HG03139 (cell line): ENCODE data around the gene PEAR1.

Experiments
- ATAC-seq: cut with Tn5 transposase; IDR thresholded peaks from one replicate; pipeline ENCODE4 v1.9.1; 2021; ENCODE audit not compliant: unreplicated experiment

Gene PEAR1

DNA sequence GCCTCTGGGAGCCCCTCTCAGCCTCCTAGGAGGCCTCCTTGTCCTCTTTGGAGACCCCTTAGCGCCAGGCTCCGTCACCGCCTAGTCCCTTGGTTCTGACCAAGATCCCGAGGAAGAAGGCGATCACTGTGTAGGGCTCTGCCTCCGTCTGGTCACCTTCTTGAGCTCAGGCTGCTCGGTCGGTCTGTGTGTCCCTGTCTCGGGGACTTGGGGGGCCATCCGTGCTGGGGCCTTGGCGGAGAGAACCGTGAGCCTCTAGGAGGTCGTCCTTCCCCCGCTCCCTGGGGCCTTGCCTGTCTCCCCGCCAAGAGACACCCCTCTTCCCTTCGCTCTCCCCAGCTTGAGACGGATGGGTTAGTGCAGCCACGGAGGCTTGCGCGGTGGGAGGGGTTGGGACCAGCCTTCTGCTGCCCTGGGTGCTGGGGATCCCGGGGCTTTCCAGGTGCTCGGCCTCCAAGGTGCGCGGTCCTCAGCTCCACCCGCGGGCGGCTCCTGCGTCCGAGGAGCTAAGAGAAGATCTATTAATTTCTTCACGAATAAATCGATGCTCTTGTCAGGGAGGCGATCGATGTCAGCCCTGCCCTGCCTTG is 33.9 kb upstream of the PEAR1 start:
- ATAC-seq, result no peak

DNA sequence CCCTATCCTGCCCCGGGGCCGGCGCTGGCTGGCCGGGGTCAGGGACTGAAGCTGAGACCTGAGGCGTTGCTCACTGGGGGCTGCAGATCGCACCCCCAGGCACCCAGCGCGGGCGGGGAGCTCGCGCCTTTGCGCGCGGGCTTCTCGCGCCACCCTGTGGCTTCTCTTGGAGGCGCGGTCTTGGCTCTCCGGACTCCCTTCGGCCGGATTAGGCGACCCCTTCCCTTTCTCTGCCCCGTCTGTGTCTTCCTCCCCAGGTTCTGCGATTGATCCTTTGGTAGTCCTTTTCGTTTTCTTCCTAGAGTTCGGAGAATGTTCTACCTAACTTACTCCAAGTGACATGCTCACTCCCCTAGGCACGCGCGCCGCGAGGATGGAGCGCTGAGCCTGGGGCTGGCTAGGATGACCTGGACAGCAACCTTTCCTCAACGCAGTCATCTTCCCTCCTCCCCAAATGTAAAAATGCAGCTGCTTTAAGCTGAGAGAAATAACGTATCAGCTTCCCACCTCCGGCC is 33.3 kb upstream of the PEAR1 start:
- no peak for ATAC-seq

DNA sequence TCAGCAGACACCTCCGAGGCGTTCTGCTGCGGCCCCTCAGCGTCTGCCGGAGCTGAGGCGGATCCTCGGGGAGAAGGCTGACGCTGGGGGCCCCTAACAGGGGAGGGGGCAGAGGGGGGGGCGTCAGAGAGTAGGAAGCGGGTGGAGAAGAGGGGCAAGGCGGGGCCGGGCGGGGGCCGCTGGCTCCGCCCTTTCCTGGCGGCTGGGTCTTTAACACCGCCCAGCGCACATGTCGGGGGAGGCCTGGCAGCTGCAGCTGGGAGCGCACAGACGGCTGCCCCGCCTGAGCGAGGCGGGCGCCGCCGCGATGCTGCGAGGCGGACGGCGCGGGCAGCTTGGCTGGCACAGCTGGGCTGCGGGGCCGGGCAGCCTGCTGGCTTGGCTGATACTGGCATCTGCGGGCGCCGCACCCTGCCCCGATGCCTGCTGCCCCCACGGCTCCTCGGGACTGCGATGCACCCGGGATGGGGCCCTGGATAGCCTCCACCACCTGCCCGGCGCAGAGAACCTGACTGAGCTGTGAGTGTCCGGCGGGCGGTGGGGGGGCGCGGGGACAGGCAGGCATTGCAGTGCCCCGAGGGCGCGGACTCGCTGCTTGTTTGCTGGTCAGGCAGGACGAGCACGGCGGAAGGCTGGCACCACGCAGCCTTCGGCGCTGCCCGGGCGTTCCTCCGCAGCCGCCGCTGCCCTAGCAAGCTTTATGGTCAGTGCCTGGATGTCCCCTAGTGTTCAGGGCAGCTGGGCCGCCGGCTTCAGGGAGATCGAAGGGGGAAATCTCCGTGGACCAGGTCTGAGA is 32.7 kb upstream of the PEAR1 start, which contains the start of gene NTRK1:
TSS of gene NTRK1 (plus strand) at position 238 of the 796 bp plus-strand sequence. CDS start at position 308, 70 bp downstream.
- no peak for ATAC-seq

DNA sequence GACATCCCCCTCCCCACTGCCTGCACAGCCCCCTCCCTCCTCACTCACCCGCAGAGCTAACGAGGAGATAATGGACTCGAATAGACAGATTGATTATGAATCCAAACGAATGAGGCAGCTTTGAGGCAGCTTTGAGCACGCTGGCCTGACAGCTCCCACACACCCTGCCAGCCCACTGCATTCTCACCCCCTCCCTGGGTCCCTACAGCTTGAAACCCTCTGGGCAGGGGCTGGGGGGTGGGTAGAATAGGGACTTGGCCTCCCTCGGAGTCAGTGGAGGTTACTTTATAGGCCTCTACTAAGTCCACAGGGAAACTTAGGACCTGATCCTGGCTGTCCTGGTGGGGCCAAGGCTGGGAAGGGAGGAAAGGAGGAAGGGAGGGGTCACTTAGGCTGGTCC is 30.9 kb upstream of the PEAR1 start:
- no peak for ATAC-seq

DNA sequence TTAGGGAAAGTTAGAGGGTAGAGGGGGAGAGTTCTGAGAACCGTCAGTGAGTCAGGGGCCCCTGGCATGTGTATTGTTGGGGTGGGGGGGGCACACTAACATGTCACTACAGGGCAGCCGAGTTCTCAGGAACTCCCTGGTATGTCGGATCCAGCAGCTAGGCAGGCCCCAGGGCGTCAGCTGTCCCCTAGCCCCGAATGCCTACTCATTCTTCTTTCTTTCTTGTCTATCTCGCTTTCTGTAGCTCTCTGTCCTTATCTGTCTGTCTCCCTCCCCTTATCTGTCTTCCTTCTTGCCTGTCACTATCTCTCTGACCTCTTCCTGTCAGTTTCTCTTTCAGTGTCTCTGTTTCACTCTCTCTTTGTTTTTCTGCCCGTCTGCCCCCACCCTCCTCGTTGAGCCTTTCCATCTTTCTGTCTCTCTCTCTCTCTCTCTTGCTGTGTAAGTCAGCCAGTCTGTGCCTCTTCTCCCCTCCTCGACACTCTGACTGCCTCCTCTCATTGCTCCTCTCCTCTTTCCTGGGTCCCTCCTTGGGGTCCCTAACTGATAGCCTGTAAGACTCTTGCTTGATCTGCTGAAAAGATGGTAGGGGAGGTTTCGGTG is 30.4 kb upstream of the PEAR1 start:
- no peak for ATAC-seq

DNA sequence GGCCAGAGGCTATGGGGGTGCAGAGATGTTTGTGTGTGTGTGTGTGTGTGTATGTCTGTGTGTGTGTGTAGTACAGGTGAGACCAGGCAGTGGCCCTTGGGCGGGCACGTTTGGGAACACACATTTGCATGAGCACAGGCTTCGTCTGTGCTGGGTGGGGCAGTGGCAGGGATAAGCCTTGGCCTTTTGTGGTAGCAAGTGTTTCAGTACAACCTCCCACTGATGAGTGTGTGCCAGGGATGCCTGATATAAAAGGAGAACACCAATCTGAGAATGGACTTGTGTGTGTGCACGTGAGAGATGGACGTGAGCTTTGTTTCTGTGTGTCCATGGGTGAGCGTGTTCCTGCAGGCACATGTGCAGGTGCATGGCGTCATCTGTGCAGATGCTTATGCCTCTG is 29.9 kb upstream of the PEAR1 start:
- no peak for ATAC-seq

DNA sequence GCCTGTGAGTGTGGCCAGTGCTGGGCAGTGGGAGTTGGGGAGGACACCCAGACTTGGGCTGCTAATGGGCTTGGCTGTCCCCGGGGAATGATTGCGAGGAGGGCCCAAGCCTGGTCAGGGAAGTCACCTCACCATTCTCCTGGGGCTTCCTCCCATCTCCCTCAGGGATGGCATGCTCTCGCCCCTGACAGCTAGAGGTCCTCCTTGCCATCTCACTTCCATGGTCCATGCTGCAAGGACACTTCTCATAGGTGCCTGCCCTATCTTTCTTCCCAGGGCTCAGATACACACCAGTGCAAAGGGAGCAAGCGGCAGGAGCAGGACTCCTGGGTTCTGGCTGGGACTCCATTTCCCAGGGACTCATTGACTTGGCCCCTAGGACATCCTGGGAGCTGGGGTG is 28.7 kb upstream of the PEAR1 start:
- ATAC-seq, result no peak

DNA sequence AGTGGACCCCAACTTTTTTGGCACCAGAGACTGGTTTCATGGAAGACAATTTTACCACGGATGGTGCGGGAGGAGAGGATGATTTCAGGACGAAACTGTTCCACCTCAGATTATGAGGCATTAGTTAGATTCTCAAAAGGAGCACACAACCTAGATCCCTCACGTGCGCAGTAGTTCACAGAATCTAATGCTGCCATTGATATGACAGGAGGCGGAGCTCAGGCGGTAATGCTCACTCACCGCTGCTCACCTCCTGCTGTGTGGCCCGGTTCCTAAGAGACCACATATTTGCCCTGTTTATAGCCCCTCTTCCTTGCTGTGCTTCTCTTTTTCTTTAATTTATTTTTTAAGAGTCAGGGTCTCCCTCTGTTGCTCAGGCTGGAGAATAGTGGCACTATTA is 28.3 kb upstream of the PEAR1 start:
- no peak for ATAC-seq

DNA sequence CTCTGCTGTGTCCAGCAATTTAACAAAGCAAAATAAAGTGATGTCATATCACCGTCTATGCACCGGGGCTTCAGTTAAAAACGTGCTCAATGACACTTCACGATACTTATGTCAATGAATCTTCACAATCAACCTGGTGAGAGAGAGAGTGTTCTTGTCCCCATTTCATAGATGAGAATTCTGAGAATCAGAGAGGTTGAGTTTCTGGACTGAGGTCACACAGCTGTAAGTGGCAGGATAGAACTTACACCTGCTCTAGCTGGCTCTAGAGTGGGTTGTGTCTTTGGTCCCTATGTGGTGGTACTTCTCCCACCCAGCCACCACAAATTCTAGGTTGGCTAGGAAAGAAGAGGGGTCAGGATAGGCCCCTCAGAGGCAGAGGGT is 27.7 kb upstream of the PEAR1 start:
- no peak for ATAC-seq

DNA sequence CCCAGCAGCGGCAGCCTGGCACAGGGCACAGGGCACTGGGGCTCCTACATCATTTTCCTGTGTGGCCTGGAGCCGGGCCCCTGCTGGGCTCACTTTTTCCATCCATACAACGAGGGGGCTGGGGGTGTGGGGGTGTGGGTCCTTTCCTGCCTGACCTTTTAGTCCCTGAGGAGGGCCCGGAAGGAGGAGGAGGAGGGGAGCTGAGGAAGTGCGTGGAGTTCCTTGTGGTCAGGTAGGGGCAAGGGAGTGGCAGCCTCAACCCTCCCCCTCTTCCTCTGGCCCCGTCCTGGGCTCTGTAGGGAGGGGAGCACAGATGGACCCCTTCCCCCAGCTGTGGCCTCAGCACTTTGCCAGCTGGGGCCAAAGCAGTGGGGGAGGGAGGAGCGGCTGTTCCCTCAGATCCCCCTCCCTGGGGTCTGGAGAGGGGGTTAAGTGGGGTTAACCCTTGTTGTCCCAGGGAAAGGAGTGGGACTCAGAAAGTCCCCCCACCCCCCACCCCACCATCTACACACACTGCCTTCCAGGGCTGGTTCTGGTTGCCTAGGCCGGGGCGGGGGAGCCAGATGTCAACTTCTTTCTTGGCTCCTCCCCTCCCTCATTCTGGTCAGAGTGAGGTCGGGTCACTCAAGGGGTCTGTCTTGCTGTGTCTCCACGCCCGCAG is 27.1 kb upstream of the PEAR1 start:
- ATAC-seq, result no peak

DNA sequence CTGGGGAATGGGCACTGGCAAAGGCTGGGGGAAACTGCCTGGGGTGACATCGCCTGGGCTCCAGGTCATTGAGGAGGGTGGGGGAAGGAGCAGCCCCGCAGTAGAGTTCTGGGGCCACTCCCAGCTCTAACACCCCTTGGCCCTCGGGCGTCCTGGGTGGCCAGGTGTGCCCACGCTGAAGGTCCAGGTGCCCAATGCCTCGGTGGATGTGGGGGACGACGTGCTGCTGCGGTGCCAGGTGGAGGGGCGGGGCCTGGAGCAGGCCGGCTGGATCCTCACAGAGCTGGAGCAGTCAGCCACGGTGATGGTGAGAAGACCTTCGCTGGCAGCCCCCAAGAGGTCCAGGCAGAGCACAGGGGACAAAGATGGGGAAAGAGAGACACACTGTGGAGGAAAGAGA is 25.2 kb upstream of the PEAR1 start:
- no peak for ATAC-seq

DNA sequence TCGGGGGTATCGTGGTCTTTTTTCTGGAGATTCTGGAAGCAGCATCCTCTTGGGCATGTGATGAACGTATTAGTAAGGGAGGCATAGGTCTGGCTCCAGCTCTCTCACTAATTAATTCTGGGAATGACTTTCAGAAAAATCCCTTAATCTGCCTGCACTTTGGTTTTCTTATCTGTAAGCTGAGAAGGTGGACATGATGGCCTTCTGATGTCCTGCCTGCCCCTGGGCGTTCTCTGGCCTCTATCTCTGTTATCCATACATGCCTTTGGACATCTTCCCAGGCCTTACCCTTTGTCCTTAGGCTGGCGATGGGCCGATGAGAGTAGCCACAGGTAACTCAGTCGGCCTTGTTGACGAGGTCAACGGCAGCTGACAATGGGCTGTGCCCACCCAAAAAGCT is 24.1 kb upstream of the PEAR1 start:
- ATAC-seq, result no peak

DNA sequence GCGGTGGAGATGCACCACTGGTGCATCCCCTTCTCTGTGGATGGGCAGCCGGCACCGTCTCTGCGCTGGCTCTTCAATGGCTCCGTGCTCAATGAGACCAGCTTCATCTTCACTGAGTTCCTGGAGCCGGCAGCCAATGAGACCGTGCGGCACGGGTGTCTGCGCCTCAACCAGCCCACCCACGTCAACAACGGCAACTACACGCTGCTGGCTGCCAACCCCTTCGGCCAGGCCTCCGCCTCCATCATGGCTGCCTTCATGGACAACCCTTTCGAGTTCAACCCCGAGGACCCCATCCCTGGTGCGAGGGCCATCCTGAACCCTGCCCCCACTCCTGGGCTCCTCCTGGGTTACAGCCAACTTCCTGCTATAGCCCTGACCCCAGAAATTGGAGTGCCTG is 19.9 kb upstream of the PEAR1 start:
- no peak for ATAC-seq

DNA sequence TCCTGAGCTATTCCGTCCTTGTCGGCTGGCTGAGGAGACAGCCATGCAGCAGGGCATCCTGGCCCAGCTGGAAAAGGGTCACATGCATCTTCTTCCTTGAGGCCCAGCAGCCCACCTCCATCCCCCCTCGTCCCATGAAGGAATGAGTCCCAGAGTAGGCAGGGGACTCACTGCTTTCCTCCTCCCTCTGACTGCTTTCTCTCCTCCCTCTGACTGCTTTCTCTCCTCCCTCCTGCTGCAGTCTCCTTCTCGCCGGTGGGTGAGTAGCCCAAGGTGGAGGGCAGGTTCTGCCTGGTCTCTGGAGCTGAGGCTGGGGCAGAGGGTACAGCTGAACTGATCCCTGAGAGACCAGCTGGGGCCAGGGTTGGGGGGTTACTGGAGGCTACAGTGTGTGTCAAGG is 19.4 kb upstream of the PEAR1 start:
- no peak for ATAC-seq

DNA sequence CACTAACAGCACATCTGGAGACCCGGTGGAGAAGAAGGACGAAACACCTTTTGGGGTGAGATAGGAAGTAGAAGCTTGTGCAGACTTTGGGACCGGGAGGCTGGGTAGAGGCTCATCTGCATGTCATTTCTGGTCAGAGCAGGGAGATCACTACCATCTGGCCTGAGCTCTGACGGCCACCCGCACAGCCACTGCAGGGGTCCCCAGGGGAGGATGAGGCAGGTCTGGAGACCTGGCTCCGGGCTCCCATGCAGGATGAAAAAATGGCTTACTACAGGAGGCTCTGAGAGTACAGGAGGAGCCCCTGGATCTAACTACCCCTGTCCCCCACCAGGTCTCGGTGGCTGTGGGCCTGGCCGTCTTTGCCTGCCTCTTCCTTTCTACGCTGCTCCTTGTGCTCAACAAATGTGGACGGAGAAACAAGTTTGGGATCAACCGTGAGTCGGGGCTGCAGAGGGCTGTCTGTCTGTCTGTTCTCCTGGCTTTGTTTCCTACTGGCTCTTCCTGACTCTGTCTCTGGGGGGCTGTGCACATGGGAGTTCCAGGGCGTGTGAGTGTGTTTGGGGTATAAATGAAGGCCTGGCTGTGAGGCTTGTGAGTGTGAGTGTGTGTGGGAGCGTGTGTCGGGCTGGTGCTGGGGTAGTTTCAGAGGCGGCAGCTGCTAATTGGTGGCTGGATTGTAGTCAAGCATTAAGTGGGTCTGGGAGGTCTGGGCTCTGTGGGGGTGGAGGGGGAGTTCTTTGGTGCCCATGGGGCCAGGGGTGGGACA is 18.8 kb upstream of the PEAR1 start:
- ATAC-seq, result no peak

DNA sequence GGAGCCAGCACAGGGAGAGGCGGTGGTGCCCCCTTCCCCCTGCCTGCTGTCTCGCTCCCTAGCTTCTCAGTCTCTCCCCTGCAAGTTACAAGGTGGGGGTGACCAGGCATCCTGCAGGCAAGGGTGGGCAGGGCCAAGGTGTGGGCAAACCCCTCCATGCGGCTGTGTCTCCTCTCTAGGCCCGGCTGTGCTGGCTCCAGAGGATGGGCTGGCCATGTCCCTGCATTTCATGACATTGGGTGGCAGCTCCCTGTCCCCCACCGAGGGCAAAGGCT is 18.2 kb upstream of the PEAR1 start:
- ATAC-seq, result no peak

DNA sequence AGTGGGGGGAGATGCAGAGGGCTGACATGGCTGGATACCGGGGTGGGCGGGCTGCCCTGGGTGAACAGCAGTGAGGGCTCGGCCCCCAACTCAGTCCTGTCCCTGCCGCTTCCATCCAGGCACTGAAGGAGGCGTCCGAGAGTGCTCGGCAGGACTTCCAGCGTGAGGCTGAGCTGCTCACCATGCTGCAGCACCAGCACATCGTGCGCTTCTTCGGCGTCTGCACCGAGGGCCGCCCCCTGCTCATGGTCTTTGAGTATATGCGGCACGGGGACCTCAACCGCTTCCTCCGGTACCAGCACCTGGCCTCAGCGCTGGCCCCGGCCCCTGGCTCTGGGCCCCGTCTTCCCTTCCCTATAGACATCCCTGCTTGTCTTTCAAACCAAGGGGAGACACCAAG is 17.2 kb upstream of the PEAR1 start:
- no peak for ATAC-seq

DNA sequence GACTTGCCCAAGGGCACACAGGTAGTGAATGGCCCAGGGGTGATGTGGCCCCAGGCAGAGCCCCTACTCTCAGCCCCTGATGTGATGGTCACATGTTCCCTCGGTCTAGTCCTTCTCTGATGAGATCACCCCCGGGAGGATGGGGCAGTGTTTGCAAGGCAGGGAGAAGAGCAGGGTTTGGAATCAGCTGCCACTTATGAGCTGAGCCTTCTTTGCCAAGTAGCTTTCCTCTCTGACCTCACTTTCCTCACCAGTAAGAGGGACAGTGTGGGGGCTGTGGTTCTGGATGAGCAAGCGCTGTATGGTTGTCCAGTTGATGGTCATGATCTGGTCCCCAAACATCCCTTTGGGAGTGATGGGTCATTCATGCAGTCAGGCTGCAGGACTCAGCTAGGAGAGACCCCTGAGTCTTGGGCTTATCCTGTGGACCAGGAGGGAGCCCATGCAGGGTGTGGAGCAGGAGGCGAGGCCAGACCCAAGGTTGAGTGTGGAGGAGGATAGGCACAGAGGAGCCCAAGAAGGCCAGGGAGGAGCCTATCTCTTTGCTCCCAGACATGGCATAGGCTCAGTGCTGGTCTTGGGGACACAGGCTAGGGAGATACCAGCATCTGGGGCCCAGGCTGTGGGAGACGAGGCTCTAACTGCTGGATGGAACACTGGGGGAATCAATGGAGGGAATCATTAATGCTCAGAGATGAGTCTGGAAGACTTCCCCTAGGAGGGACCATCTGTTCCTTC is 15.9 kb upstream of the PEAR1 start:
- no peak for ATAC-seq

DNA sequence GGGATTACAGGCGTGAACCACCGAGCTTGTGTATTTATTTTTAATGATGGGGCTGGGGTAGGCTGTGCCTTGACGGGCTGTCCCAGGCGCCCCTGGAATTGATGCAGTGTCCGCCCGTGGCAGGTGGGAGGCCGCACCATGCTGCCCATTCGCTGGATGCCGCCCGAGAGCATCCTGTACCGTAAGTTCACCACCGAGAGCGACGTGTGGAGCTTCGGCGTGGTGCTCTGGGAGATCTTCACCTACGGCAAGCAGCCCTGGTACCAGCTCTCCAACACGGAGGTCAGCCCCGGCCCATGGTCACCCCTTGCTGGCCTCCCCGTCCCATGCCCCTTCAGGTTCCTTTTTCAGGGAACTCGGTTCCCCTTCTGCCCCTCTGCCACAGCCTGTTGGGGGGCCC is 13.6 kb upstream of the PEAR1 start:
- ATAC-seq, result no peak

DNA sequence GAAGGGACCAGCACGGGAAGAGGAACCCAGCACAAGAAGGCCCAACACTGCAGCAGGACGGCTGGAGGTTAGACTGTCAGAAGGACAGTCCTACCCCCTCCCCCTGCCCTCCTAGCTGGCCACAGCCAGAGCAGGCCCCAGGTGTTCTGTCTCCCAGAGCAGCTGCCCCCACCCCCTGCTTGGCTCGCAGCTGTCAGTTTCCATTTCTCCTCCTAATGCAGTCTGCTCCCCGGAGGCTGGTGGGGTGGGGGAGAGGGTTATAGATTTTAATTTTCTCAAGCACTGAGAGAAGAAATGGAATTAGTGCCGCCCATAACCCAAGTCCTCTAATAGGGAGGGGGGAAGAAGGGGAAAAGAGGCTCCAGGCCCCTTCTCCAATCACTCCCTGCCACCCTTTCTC is 13.0 kb upstream of the PEAR1 start:
- ATAC-seq, result no peak

DNA sequence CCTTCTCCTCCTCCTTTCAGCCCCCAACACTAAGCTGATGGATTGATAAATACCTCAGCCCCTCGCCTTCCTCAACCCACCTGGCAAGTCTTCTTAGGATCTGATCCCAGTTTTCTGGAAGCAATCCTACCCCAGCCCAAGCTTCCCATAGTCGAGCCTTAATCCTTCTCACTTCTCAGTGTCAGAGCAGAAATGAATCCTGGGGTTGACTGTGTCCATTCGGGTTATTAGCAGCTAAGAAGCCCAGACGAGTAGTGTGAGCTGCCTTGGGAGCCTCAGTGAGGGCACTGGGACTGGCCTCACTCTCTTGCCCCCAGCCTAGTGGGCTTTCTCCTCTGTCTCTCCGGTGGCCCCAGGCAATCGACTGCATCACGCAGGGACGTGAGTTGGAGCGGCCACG is 12.4 kb upstream of the PEAR1 start:
- no peak for ATAC-seq
